ENCODE data around the gene GP1BA. TPM values are rescaled to one million over a fixed set of nuclear protein-coding genes. Genes with fewer than 3 reads are reported as not detected.

GP1BA gene
- total and polyA plus RNA-seq, 10 of the 15 experiments (the other 5 are each of a cell fraction or from before 2014, with no cell fraction given), result 0.04 to 0.67 (median 0.28) TPM; not detected in 1

DNA sequence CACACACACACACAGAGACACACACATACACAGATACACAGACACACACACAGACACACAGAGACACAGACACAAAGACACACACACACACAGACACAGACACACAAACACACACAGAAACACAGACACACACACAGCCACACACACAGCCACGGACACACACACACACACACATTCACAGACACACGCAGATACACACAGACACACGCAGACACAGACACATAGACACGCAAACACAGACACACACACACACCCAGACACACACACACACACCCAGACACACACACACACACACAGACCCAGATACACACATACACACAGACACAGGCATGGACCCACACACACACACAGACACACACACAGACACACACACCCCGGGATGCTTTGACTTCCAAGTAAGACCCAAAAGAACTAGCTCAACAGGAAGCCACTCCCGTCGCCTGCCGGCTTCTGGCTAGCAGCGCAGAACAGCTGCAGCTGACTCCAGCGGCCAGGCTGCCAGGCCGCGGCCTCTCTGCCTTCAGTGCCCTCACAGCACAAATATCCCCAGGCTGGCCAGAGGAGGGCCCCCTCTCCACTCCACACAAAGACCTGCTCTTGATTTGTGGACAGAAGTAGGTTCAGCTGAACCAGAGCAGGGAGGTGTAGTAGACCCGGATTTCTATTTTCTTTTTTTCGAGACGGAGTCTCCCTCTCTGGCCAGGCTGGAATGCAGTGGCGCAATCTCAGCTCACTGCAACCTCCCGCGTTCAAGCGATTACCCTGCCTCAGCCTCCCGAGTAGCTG is 23.2 kb upstream of the GP1BA start:
- FAIRE-seq, result peak; percentile 65
- TF ChIP-seq EED (IDR thresholded peaks at IDR 0.05; ENCODE audit: low read depth) (0 out of 2 replicates have a peak, but pooled peaks have one; percentile 15), TCF12 (IDR thresholded peaks at IDR 0.05; ENCODE audit: low read depth, low read length) (peak; percentile 71; the same call in 1 of the 2 replicates), NRF1 (conservative IDR thresholded peaks at IDR 0.05; ENCODE audit: low read depth, low read length) (no peak), SREBF1 (IDR thresholded peaks at IDR 0.05; ENCODE audit: low read length) (no peak), MXI1 (IDR thresholded peaks at IDR 0.05; ENCODE audit: low read depth, low read length) (no peak), FOXM1 (IDR thresholded peaks at IDR 0.05; ENCODE audit: low read depth, low read length) (no peak), RAD21 (IDR thresholded peaks at IDR 0.05; ENCODE audit: insufficient read depth, low read depth, low read length) (peak; percentile 90), RAD51 (IDR thresholded peaks at IDR 0.05) (no peak), ATF7 (IDR thresholded peaks at IDR 0.05; ENCODE audit: low read depth) (no peak), GABPA (IDR thresholded peaks at IDR 0.05; ENCODE audit: low read depth) (no peak), EP300 (IDR thresholded peaks at IDR 0.05; ENCODE audit: borderline replicate concordance in 1 of 2, control insufficient read depth in 1 of 2, low read depth in 2 of 2, low read length in 2 of 2) (no peak), ZZZ3 (IDR thresholded peaks at IDR 0.05; ENCODE audit: control insufficient read depth, insufficient read length, low read depth) (no peak), SIN3A (IDR thresholded peaks at IDR 0.05; ENCODE audit: low read depth, low read length) (no peak)
- TF ChIP-seq, protein P1, sequence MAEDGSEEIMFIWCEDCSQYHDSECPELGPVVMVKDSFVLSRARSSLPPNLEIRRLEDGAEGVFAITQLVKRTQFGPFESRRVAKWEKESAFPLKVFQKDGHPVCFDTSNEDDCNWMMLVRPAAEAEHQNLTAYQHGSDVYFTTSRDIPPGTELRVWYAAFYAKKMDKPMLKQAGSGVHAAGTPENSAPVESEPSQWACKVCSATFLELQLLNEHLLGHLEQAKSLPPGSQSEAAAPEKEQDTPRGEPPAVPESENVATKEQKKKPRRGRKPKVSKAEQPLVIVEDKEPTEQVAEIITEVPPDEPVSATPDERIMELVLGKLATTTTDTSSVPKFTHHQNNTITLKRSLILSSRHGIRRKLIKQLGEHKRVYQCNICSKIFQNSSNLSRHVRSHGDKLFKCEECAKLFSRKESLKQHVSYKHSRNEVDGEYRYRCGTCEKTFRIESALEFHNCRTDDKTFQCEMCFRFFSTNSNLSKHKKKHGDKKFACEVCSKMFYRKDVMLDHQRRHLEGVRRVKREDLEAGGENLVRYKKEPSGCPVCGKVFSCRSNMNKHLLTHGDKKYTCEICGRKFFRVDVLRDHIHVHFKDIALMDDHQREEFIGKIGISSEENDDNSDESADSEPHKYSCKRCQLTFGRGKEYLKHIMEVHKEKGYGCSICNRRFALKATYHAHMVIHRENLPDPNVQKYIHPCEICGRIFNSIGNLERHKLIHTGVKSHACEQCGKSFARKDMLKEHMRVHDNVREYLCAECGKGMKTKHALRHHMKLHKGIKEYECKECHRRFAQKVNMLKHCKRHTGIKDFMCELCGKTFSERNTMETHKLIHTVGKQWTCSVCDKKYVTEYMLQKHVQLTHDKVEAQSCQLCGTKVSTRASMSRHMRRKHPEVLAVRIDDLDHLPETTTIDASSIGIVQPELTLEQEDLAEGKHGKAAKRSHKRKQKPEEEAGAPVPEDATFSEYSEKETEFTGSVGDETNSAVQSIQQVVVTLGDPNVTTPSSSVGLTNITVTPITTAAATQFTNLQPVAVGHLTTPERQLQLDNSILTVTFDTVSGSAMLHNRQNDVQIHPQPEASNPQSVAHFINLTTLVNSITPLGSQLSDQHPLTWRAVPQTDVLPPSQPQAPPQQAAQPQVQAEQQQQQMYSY (CRISPR knock-in tag; IDR thresholded peaks at IDR 0.05), result no peak
- TF ChIP-seq, protein P2, sequence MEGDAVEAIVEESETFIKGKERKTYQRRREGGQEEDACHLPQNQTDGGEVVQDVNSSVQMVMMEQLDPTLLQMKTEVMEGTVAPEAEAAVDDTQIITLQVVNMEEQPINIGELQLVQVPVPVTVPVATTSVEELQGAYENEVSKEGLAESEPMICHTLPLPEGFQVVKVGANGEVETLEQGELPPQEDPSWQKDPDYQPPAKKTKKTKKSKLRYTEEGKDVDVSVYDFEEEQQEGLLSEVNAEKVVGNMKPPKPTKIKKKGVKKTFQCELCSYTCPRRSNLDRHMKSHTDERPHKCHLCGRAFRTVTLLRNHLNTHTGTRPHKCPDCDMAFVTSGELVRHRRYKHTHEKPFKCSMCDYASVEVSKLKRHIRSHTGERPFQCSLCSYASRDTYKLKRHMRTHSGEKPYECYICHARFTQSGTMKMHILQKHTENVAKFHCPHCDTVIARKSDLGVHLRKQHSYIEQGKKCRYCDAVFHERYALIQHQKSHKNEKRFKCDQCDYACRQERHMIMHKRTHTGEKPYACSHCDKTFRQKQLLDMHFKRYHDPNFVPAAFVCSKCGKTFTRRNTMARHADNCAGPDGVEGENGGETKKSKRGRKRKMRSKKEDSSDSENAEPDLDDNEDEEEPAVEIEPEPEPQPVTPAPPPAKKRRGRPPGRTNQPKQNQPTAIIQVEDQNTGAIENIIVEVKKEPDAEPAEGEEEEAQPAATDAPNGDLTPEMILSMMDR (IDR thresholded peaks at IDR 0.05 in 2 of 3, conservative IDR thresholded peaks at IDR 0.05 in 1 of 3; ENCODE audit: control insufficient read depth in 2 of 3, extremely low read depth in 1 of 3, insufficient read depth in 1 of 3, low read depth in 3 of 3, low read length in 3 of 3), result peak; percentile 79 to 84 (median 84)
- TF ChIP-seq, protein P3, sequence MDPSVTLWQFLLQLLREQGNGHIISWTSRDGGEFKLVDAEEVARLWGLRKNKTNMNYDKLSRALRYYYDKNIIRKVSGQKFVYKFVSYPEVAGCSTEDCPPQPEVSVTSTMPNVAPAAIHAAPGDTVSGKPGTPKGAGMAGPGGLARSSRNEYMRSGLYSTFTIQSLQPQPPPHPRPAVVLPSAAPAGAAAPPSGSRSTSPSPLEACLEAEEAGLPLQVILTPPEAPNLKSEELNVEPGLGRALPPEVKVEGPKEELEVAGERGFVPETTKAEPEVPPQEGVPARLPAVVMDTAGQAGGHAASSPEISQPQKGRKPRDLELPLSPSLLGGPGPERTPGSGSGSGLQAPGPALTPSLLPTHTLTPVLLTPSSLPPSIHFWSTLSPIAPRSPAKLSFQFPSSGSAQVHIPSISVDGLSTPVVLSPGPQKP (IDR thresholded peaks at IDR 0.05; ENCODE audit: low read depth, low read length), result no peak

More for the DNA sequence above, 23.2 kb upstream of the GP1BA start:
- H3K9ac ChIP-seq (ENCODE audit: control insufficient read depth, insufficient read depth, low read length), result no peak overlapping the region
- H3K36me3 ChIP-seq (ENCODE audit: control insufficient read depth in 2 of 2, insufficient read depth in 2 of 2, low read length in 1 of 2), result no peaks in the 10 kb centered on the region
- no peaks in the 10 kb centered on the region for H3K9me3 ChIP-seq (replicated peaks; ENCODE audit: control insufficient read depth, insufficient read depth, low read length)
- no peaks in the 10 kb centered on the region for H4K20me1 ChIP-seq (ENCODE audit: control insufficient read depth, insufficient read depth)
- H3K4me1 ChIP-seq (ENCODE audit: control insufficient read depth, insufficient read depth, low read length), result peaks cover 4% of the 10 kb centered on the region
- DNase-seq (ENCODE audit: low read depth, low spot score), result peak; percentile 31
- RAD21 ChIA-PET (ENCODE audit: unreplicated experiment), result interaction anchor here (0.6 to 2.2 kb wide), 13 partner anchors 11 to 163 kb away, joined by 3 to 28 read pairs (median 4); partner anchors contain the start of genes CAMTA2, PFN1, RNF167 and SLC25A11
- SMC1A ChIA-PET (ENCODE audit: uncharacterized antibody, unreplicated experiment), result interaction anchor here (0.7 to 3.2 kb wide), 15 partner anchors 9 to 176 kb away, joined by 3 to 20 read pairs (median 4); partner anchors contain the start of genes C17orf107, PFN1, RNF167 and SLC25A11
- H3K27ac ChIP-seq (ENCODE audit: control insufficient read depth, insufficient read depth), result no peak overlapping the region
- CTCF ChIA-PET, result interaction anchor here (0.7 to 3.0 kb wide), 29 partner anchors 8 to 530 kb away, joined by 3 to 35 read pairs (median 4); partner anchors contain the start of genes ARRB2, C1QBP, CAMTA2 and ENO3
- H3K4me3 ChIP-seq, result no peak overlapping the region
- no TSS peak for BruUV-seq (replicated peaks)
- in situ Hi-C loops (cut with MboI), result no loop called here
- H3K79me2 ChIP-seq (ENCODE audit: control insufficient read depth, insufficient read depth, low read length), result no peaks in the 10 kb centered on the region
- ATAC-seq, result peak; percentile 100
- WGBS (ENCODE audit: insufficient coverage, insufficient replicate concordance, low lambda C conversion rate, missing lambda C conversion rate), result 37% methylated on average over 20 of the region's 20 CpGs
- H3K4me2 ChIP-seq (ENCODE audit: control insufficient read depth, insufficient read depth), result no peak overlapping the region
- POLR2A ChIA-PET, result interaction anchor here (0.6 to 1.7 kb wide), 5 partner anchors 9 to 150 kb away, joined by 3 to 6 read pairs (median 3); partner anchors contain the start of genes CAMTA2, RNF167, SLC25A11 and SPAG7
- intact Hi-C loops (cut with micrococcal nuclease; ENCODE audit: unreplicated experiment), result loop anchor here (1.0 kb wide), 2 partner anchors 58 to 153 kb away; partner anchors contain the start of gene SPAG7
- peak overlapping the region; percentile 68 for H2AFZ ChIP-seq (ENCODE audit: control insufficient read depth, low read depth, low read length)
- no peaks in the 10 kb centered on the region; a peak in 1 of 4 replicates for H3K27me3 ChIP-seq (replicated peaks in 1 of 2; ENCODE audit: control insufficient read depth in 2 of 2, insufficient read depth in 2 of 2, low read length in 1 of 2)
